ENCODE measurements around the gene SLIT1.

Gene SLIT1

DNA sequence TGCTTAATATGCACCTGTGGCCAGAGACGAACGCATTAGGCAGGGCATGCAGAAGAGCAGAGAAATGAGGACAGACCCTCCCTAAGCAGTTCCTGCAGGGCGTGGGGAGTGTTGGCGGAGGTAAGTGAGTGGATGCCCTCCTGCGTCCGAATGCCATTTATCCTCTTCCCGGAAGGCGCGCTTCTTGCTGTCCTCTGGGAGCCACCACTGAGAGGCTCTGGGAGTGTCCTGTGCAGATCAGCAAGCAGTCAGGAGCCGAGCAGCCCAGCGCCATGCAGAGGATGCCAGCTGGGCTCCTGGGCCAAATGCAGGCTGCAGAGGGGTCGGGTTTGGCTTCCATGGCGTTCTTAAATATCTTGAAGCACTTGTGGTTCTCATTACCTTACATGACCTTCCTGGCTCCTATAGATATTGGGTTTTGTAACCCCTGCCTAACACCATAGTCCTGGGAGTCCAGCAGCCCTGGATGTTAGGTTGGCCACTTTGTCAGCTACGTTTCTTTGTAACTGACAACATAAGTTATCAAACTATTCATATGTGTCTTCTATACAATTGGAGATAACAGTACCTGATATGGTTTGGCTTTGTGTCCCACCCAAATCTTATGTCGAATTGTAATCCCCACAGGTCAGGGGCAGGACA is 30.0 kb upstream of the SLIT1 start:
- TF ChIP-seq, protein P1, sequence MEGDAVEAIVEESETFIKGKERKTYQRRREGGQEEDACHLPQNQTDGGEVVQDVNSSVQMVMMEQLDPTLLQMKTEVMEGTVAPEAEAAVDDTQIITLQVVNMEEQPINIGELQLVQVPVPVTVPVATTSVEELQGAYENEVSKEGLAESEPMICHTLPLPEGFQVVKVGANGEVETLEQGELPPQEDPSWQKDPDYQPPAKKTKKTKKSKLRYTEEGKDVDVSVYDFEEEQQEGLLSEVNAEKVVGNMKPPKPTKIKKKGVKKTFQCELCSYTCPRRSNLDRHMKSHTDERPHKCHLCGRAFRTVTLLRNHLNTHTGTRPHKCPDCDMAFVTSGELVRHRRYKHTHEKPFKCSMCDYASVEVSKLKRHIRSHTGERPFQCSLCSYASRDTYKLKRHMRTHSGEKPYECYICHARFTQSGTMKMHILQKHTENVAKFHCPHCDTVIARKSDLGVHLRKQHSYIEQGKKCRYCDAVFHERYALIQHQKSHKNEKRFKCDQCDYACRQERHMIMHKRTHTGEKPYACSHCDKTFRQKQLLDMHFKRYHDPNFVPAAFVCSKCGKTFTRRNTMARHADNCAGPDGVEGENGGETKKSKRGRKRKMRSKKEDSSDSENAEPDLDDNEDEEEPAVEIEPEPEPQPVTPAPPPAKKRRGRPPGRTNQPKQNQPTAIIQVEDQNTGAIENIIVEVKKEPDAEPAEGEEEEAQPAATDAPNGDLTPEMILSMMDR (IDR thresholded peaks at IDR 0.05; ENCODE audit: low read depth, low read length) = no peak
- DNase-seq (ENCODE audit: low read depth in 2 of 2) = no peak
- H3K4me3 ChIP-seq (replicated peaks in 1 of 2; ENCODE audit: low read depth in 2 of 2, low read length in 2 of 2) = no peak overlapping the region

DNA sequence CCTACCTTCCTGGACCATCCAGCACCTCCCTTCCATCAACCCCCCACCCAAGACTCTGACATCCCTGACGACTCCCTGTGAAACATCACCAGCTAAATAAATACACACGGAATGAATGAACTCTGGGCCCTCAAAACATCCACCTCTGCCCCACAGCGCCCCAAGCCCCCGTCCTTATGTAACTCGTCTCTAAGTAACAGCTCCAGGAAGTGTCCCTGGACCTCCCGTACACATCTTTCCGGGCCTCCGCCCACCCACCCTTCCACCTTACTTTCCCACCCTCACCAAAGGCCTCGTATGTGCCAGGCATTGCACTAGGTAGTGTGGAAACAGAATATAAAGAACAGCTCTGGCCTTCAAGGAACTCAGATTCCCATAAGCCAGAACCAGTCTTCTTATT is 27.7 kb upstream of the SLIT1 start:
- no peak overlapping the region for H3K4me3 ChIP-seq (replicated peaks in 1 of 2; ENCODE audit: low read depth in 2 of 2, low read length in 2 of 2)
- TF ChIP-seq, protein P1 (IDR thresholded peaks at IDR 0.05; ENCODE audit: low read depth, low read length) = no peak
- DNase-seq (ENCODE audit: low read depth in 2 of 2) = no peak

DNA sequence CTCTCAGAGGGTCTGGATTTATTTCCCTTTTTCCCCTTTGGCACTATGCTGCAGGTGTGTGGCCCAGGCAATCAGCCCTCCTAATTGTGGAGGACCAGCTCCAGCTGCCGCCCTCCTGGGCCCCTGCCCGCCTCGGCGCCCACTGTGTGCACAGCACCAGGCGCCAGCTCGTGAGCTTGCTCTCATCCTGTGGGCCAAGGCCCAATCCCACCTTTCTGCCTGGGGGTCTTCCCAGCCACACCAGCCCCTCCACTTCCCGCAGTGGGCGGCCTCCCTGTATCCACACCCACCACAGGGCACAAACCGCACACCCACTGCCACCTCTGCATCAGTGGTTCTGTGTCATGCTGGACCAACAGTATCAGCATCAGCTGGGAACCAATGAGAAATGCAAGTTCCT is 25.5 kb upstream of the SLIT1 start:
- TF ChIP-seq, protein P1 (IDR thresholded peaks at IDR 0.05; ENCODE audit: low read depth, low read length) = no peak
- H3K4me3 ChIP-seq (replicated peaks in 1 of 2; ENCODE audit: low read depth in 2 of 2, low read length in 2 of 2) = no peak overlapping the region
- no peak for DNase-seq (ENCODE audit: low read depth in 2 of 2)

DNA sequence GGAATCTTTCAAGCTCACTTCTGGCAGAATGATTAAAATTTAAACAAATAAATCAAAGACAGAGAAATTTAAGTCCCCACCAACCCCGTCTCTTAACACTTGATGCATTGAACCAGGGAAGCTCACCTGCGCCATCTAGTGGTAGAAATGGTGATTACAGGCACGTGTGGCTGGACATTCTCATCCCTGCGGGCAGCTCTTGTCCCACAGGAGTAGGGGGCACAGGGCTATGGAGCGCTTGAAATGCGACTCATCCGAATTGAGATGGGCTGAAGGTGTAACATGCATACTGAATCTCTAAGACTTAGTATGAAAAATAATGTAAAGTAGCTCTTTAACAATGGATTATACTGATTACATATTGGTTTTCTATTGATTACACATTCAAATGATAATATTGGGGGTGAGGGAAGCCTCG is 24.8 kb upstream of the SLIT1 start:
- H3K4me3 ChIP-seq (replicated peaks in 1 of 2; ENCODE audit: low read depth in 2 of 2, low read length in 2 of 2) = no peak overlapping the region
- TF ChIP-seq, protein P1 (IDR thresholded peaks at IDR 0.05; ENCODE audit: low read depth, low read length) = peak; percentile 94
- DNase-seq (ENCODE audit: low read depth in 2 of 2) = peak; percentile 78 to 83

DNA sequence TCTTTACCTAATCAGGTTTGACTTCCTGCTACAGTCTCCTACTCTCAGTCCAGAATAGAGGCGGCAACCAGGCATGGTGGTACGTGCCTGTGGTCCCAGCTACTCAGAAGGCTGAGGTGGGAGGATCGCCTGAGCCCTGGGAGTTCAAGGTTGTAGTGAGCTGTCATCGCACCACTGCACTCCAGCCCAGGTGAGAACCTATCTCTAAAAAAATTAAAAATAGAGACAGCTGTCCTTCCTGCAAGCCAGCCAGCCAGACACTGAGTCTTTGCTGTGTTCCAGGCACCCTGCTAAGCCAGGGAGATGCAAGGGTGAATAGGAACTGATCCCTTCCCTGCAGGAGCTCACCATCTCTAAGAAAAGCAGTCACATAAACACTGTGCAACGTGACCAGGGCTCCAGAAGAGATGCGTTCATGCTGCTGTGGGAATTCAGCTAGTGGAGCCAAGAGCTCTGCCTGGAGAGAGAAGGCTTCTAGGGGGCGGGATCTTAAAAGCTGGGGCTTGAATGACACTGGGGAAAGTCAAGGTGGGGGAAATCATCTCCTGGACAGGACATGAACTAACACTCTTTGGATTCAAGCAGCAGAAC is 22.1 kb upstream of the SLIT1 start:
- no peak for DNase-seq (ENCODE audit: low read depth in 2 of 2)
- TF ChIP-seq, protein P1 (IDR thresholded peaks at IDR 0.05; ENCODE audit: low read depth, low read length) = no peak
- H3K4me3 ChIP-seq (replicated peaks in 1 of 2; ENCODE audit: low read depth in 2 of 2, low read length in 2 of 2) = no peak overlapping the region

DNA sequence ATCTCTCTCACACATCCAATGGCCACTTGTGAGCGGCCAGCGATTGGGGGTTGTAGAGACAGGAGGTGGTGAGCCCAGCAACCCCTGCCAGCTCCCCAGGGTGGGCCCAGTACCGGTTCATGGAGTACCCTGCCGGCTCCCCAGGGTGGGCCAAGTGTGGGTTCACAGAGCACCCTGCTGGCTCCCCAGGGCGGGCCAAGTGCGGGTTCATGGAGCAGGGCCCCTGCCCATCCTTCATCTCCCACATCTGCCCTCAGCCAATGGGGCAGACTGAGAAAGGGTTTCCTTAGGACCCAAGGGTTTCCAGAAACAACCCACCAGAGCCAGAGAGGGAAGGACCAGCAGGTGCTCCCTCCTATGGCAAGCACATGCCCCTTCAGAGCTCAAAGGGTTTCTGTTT is 21.4 kb upstream of the SLIT1 start:
- TF ChIP-seq, protein P1 (IDR thresholded peaks at IDR 0.05; ENCODE audit: low read depth, low read length) = no peak
- no peak overlapping the region for H3K4me3 ChIP-seq (replicated peaks in 1 of 2; ENCODE audit: low read depth in 2 of 2, low read length in 2 of 2)
- no peak for DNase-seq (ENCODE audit: low read depth in 2 of 2)
